HUES64 (cell line): ENCODE results near the gene TREML4.
"Not testable (repeated sequence)": the region's sequence is repeated elsewhere in the genome, so short reads cannot be mapped to it uniquely, and the experiment has no call there.

ENCODE experiments used
- H3K27ac ChIP-seq: 2 replicates; pipeline ENCODE4 v1.7.0; 2013; ENCODE audit warnings: low read depth, low read length, inconsistent platforms
- H3K27me3 ChIP-seq: 2 replicates; pipeline ENCODE4 v1.6.1; 2013; ENCODE audit warnings: mild to moderate bottlenecking, low read length; ENCODE audit not compliant: insufficient read depth
- H3K36me3 ChIP-seq: 2 replicates; pipeline ENCODE4 v1.6.1; 2013; ENCODE audit warnings: mild to moderate bottlenecking, low read length; ENCODE audit not compliant: insufficient read depth
- H3K4me1 ChIP-seq: 2 replicates; pipeline ENCODE4 v1.6.1; 2013; ENCODE audit warnings: mild to moderate bottlenecking, low read length, moderate library complexity; ENCODE audit not compliant: insufficient read depth
- H3K4me3 ChIP-seq: 2 replicates; pipeline ENCODE4 v1.5.1; 2013; ENCODE audit warnings: mild to moderate bottlenecking, low read length, moderate library complexity
- H3K9ac ChIP-seq: 2 replicates; pipeline ENCODE4 v1.6.1; 2013; ENCODE audit warnings: mild to moderate bottlenecking, low read depth, low read length
- H3K9me3 ChIP-seq: 2 replicates; pipeline ENCODE4 v1.6.1; 2013; ENCODE audit warnings: low read depth, low read length; ENCODE audit not compliant: insufficient read depth
- WGBS: fragments of 150-250, 120-280 bp; methylation state at CpG from one replicate; pipeline ENCODE4 v1.1.7; 2013; ENCODE audit warnings: missing lambda C conversion rate; 5-methylcytosine and 5-hydroxymethylcytosine counted together

The TREML4 gene

GRCh38 chr6:41231246-41231645 is 3.1 kb downstream of the TREML4 start:
- H3K4me1 ChIP-seq = no peaks in the 10 kb centered on the region
- 84% methylated on average over 5 of the region's 5 CpGs for WGBS
- H3K27me3 ChIP-seq = no peaks in the 10 kb centered on the region

GRCh38 chr6:41232667-41233066 is 4.5 kb downstream of the TREML4 start:
- H3K27ac ChIP-seq = no peak overlapping the region
- H3K36me3 ChIP-seq = no peaks in the 10 kb centered on the region
- no peaks in the 10 kb centered on the region for H3K9me3 ChIP-seq
- H3K4me1 ChIP-seq = no peaks in the 10 kb centered on the region
- H3K4me3 ChIP-seq = no peak overlapping the region
- no peak overlapping the region for H3K9ac ChIP-seq
- H3K27me3 ChIP-seq = peaks cover under 1% of the 10 kb centered on the region; the same call in 1 of the 2 replicates
- WGBS = 96% methylated on average over 6 of the region's 6 CpGs

More at GRCh38 chr6:41231246-41231645, 3.1 kb downstream of the TREML4 start:
- Histone ChIP-seq H3K36me3 (no peaks in the 10 kb centered on the region), H3K9me3 (no peaks in the 10 kb centered on the region), H3K9ac (no peak overlapping the region), H3K4me3 (no peak overlapping the region), H3K27ac (no peak overlapping the region)

GRCh38 chr6:41236276-41236675 is 8.1 kb downstream of the TREML4 start:
- WGBS = 92% methylated on average over 4 of the region's 4 CpGs
- no peaks in the 10 kb centered on the region for H3K9me3 ChIP-seq
- H3K9ac ChIP-seq = no peak overlapping the region
- H3K4me1 ChIP-seq = peaks cover 3% of the 10 kb centered on the region; the same call in 1 of the 2 replicates
- H3K4me3 ChIP-seq = no peak overlapping the region
- H3K36me3 ChIP-seq = no peaks in the 10 kb centered on the region
- H3K27ac ChIP-seq = no peak overlapping the region
- peaks cover 24% of the 10 kb centered on the region for H3K27me3 ChIP-seq

GRCh38 chr6:41237128-41237527 is 9.0 kb downstream of the TREML4 start:
- H3K9me3 ChIP-seq = no peaks in the 10 kb centered on the region
- H3K27ac ChIP-seq = no peak overlapping the region
- H3K9ac ChIP-seq = no peak overlapping the region
- no peaks in the 10 kb centered on the region for H3K36me3 ChIP-seq
- peaks cover 24% of the 10 kb centered on the region for H3K27me3 ChIP-seq
- WGBS = 82% methylated on average over 5 of the region's 5 CpGs
- no peak overlapping the region for H3K4me3 ChIP-seq
- H3K4me1 ChIP-seq = peaks cover 3% of the 10 kb centered on the region; the same call in 1 of the 2 replicates

- Histone ChIP-seq H3K27ac (no peak overlapping the region), H3K9ac (peak overlapping the region; percentile 11; the same call in 1 of the 2 replicates), H3K36me3 (no peaks in the 10 kb centered on the region), H3K4me1 (peaks cover 3% of the 10 kb centered on the region; the same call in 1 of the 2 replicates), H3K4me3 (peak overlapping the region; percentile 54), H3K9me3 (no peaks in the 10 kb centered on the region), H3K27me3 (peaks cover 24% of the 10 kb centered on the region)
- 5% methylated on average over 21 of the region's 22 CpGs for WGBS
Measured at GRCh38 chr6:41239467-41240159, 11.5 kb downstream of the TREML4 start.

- not testable (repeated sequence) for H3K4me3 ChIP-seq, H3K27ac ChIP-seq, H3K4me1 ChIP-seq, H3K27me3 ChIP-seq, H3K36me3 ChIP-seq, H3K9me3 ChIP-seq, H3K9ac ChIP-seq
- 100% methylated on average over 2 of the region's 4 CpGs for WGBS
Measured at GRCh38 chr6:41246529-41246928, 18.4 kb downstream of the TREML4 start.

- WGBS = 74% methylated on average over 9 of the region's 9 CpGs
- Histone ChIP-seq H3K36me3 (no peaks in the 10 kb centered on the region), H3K9me3 (no peaks in the 10 kb centered on the region), H3K27ac (no peak overlapping the region), H3K27me3 (no peaks in the 10 kb centered on the region), H3K4me3 (no peak overlapping the region), H3K9ac (no peak overlapping the region), H3K4me1 (no peaks in the 10 kb centered on the region)
Measured at GRCh38 chr6:41247288-41247865, 19.2 kb downstream of the TREML4 start.

GRCh38 chr6:41247882-41248705 is 19.9 kb downstream of the TREML4 start:
- Histone ChIP-seq H3K9me3 (no peaks in the 10 kb centered on the region), H3K9ac (no peak overlapping the region), H3K27me3 (no peaks in the 10 kb centered on the region), H3K27ac (no peak overlapping the region), H3K4me3 (no peak overlapping the region), H3K36me3 (no peaks in the 10 kb centered on the region), H3K4me1 (no peaks in the 10 kb centered on the region)
- 88% methylated on average over 7 of the region's 7 CpGs for WGBS

GRCh38 chr6:41252401-41253169 is 24.4 kb downstream of the TREML4 start:
- Histone ChIP-seq H3K36me3 (no peaks in the 10 kb centered on the region), H3K9ac (no peak overlapping the region), H3K4me3 (no peak overlapping the region), H3K27me3 (no peaks in the 10 kb centered on the region), H3K4me1 (no peaks in the 10 kb centered on the region), H3K27ac (no peak overlapping the region), H3K9me3 (no peaks in the 10 kb centered on the region)
- 71% methylated on average over 3 of the region's 3 CpGs for WGBS

GRCh38 chr6:41255110-41255509 is 27.0 kb downstream of the TREML4 start:
- Histone ChIP-seq H3K27ac (no peak overlapping the region), H3K9ac (no peak overlapping the region)

More at GRCh38 chr6:41255110-41255509, 27.0 kb downstream of the TREML4 start:
- Histone ChIP-seq H3K9me3 (no peaks in the 10 kb centered on the region), H3K36me3 (no peaks in the 10 kb centered on the region), H3K4me1 (no peaks in the 10 kb centered on the region), H3K4me3 (no peak overlapping the region), H3K27me3 (no peaks in the 10 kb centered on the region)
